Endothelial cell (in vitro differentiated cells): ENCODE measurements around the gene SYNJ2. TPM values are rescaled to one million over a fixed set of nuclear protein-coding genes. Genes with fewer than 3 reads are reported as not detected.

Experiments used
- DNase-seq: peaks from one replicate; pipeline ENCODE4 v3.0.0; 2021; ENCODE audit warnings: low spot score
- H3K27ac Mint-ChIP-seq: one replicate; pipeline ENCODE4 v1.8.0; 2021; ENCODE audit warnings: mixed read lengths, inconsistent platforms; ENCODE audit not compliant: unreplicated experiment
- H3K27me3 Mint-ChIP-seq: one replicate; pipeline ENCODE4 v1.8.0; 2021; ENCODE audit warnings: mild to moderate bottlenecking, moderate library complexity, mixed read lengths, inconsistent platforms; ENCODE audit not compliant: unreplicated experiment
- H3K36me3 Mint-ChIP-seq: one replicate; pipeline ENCODE4 v1.8.0; 2021; ENCODE audit warnings: mild to moderate bottlenecking, low read depth, mixed read lengths, inconsistent platforms; ENCODE audit not compliant: unreplicated experiment
- H3K4me1 Mint-ChIP-seq: one replicate; pipeline ENCODE4 v1.8.0; 2021; ENCODE audit warnings: mild to moderate bottlenecking, mixed read lengths, inconsistent platforms; ENCODE audit not compliant: unreplicated experiment
- H3K4me3 Mint-ChIP-seq: one replicate; pipeline ENCODE4 v1.8.0; 2021; ENCODE audit warnings: mild to moderate bottlenecking, mixed read lengths, inconsistent platforms; ENCODE audit not compliant: unreplicated experiment
- H3K9me3 Mint-ChIP-seq: one replicate; pipeline ENCODE4 v1.8.0; 2021; ENCODE audit warnings: mixed read lengths, inconsistent platforms; ENCODE audit not compliant: unreplicated experiment
- total RNA-seq: library from RNA; stranded (reverse); fragmentation: NEBNext Ultra II Directional; extraction: Animal tissue kit (Norgen Biotek cat#: 25700); gene quantifications from one replicate; pipeline ENCODE4 v1.2.1, GENCODE V29; 2021; ENCODE audit not compliant: unreplicated experiment
- TF ChIP-seq, protein P1 (sequence below): fragments of 200-600 bp; sonication (generic); IDR thresholded peaks from one replicate; pipeline ENCODE4 v1.5.0; 2021; ENCODE audit warnings: antibody characterized with exemption; ENCODE audit not compliant: unreplicated experiment

Gene SYNJ2
- total RNA-seq, 1 donor from 2014 or later, result 33.7 TPM

DNA sequence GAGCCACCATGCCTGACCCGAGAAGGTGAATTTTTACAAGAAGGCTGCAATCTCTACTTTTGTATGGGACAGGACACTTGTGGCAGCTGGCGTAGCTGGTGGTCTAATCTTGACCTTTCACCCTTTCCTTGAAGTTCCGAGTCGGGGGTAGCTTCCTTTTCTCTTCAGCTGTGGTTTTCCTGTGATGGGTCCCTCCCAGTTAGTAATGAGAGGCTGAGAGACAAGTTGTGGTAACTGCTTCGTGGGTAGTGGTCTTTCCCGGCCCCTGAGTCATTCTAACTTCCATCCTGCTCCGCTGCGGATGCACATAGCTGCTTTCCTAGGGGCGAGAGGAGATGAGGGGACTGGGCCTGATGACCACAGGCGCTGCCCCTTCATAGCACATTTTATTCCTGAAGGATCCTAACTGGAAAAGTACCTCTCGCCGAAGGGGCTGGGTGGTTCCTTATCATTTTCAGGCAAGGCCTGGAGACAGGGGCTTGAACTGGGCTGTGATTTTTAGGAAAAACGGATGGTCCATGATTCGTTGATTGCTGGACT, 3.1 kb downstream of the SYNJ2 start:
- Mint-ChIP-seq H3K9me3 (no peaks in the 10 kb centered on the region), H3K36me3 (peaks cover 5% of the 10 kb centered on the region), H3K27me3 (peaks cover 17% of the 10 kb centered on the region), H3K27ac (no peak overlapping the region), H3K4me3 (no peak overlapping the region), H3K4me1 (peaks cover 31% of the 10 kb centered on the region)
- TF ChIP-seq, protein P1, sequence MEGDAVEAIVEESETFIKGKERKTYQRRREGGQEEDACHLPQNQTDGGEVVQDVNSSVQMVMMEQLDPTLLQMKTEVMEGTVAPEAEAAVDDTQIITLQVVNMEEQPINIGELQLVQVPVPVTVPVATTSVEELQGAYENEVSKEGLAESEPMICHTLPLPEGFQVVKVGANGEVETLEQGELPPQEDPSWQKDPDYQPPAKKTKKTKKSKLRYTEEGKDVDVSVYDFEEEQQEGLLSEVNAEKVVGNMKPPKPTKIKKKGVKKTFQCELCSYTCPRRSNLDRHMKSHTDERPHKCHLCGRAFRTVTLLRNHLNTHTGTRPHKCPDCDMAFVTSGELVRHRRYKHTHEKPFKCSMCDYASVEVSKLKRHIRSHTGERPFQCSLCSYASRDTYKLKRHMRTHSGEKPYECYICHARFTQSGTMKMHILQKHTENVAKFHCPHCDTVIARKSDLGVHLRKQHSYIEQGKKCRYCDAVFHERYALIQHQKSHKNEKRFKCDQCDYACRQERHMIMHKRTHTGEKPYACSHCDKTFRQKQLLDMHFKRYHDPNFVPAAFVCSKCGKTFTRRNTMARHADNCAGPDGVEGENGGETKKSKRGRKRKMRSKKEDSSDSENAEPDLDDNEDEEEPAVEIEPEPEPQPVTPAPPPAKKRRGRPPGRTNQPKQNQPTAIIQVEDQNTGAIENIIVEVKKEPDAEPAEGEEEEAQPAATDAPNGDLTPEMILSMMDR, result no peak
- DNase-seq, result no peak

DNA sequence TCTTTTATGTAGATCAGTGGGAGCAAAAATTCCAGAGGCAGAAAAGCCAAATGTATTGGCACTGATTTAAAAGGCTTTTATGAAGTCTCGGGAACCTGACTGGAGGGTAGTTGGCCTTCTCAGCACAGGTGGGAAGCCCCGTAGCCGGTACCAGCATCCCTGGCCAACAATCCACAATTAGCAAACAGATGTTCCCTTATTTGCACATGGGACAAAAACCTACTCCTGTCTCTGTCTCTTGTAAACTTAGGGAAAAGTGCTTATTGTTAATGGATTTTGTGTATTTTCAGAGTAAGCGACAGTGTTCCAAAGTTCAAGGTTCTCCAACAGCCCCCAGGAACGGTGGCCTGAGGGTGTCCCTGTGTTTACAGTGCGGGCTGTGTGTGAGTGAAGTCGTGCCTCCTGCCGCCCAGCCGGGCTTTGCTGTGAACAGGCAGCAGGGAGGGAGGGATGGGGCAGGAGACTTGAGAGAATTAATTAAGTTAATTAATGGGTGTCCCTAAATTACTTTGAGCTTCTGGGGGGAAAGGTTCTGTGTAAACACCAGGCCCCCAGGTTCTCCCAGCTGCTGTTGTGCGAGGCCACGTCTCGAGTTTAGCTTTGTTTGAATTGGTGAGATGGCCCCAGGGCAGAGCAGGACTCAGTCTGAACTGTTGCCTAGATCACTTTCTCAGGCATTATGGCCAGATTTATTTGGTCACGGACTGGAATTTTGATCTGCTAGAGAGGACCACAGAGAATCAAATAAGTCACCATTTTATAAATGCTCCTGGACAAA, 3.9 kb downstream of the SYNJ2 start:
- peaks cover 2% of the 10 kb centered on the region for H3K36me3 Mint-ChIP-seq
- no peak for DNase-seq
- no peak overlapping the region for H3K27ac Mint-ChIP-seq
- TF ChIP-seq, protein P1, result no peak
- peaks cover 30% of the 10 kb centered on the region for H3K4me1 Mint-ChIP-seq
- H3K4me3 Mint-ChIP-seq, result no peak overlapping the region
- peaks cover 11% of the 10 kb centered on the region for H3K27me3 Mint-ChIP-seq
- no peaks in the 10 kb centered on the region for H3K9me3 Mint-ChIP-seq

GRCh38 chr6:157987788-157988699, 6.4 kb downstream of the SYNJ2 start:
- no peak for DNase-seq
- TF ChIP-seq, protein P1, result no peak
- no peak overlapping the region for H3K27ac Mint-ChIP-seq
- no peaks in the 10 kb centered on the region for H3K27me3 Mint-ChIP-seq
- H3K36me3 Mint-ChIP-seq, result peaks cover 4% of the 10 kb centered on the region
- no peak overlapping the region for H3K4me3 Mint-ChIP-seq
- peaks cover 28% of the 10 kb centered on the region for H3K4me1 Mint-ChIP-seq
- no peaks in the 10 kb centered on the region for H3K9me3 Mint-ChIP-seq

- TF ChIP-seq, protein P1, result no peak
- no peaks in the 10 kb centered on the region for H3K9me3 Mint-ChIP-seq
- no peaks in the 10 kb centered on the region for H3K27me3 Mint-ChIP-seq
- peaks cover 4% of the 10 kb centered on the region for H3K36me3 Mint-ChIP-seq
- DNase-seq, result no peak
- H3K27ac Mint-ChIP-seq, result no peak overlapping the region
- no peak overlapping the region for H3K4me3 Mint-ChIP-seq
- peaks cover 31% of the 10 kb centered on the region for H3K4me1 Mint-ChIP-seq
These were observed 7.0 kb downstream of the SYNJ2 start for GRCh38 chr6:157988700-157989063.
